K562 (cell line): ENCODE data around the gene ZNF581. TPM values are rescaled to one million over a fixed set of nuclear protein-coding genes. Genes with fewer than 3 reads are reported as not detected.
A peak's percentile ranks its signal among the peaks of the same experiment; 100 is the strongest.

Source experiments
- AFF1 ChIP-seq, 2 experiments: fragments of 450-650 bp; IDR thresholded peaks; 2 replicates each; pipeline ENCODE4 v1.6.1; 2018; ENCODE audit warnings: mild to moderate bottlenecking in 2 of 2, low read depth in 1 of 2; ENCODE audit not compliant: partially characterized antibody in 2 of 2
- CHAMP1 ChIP-seq: fragments of 450-650 bp; IDR thresholded peaks from 2 replicates; pipeline ENCODE4 v1.6.1; 2016; ENCODE audit warnings: mild to moderate bottlenecking
- ELF1 ChIP-seq: fragments of 200-800 bp; sonication (Bioruptor generic); IDR thresholded peaks from 2 replicates; pipeline ENCODE4 v1.6.1; 2016; ENCODE audit warnings: missing genetic modification characterization, missing compliant biosample characterization
- GTF2E2 ChIP-seq: fragments of 200-800 bp; sonication (Bioruptor generic); IDR thresholded peaks from 2 replicates; pipeline ENCODE4 v1.6.1; 2016; ENCODE audit warnings: missing genetic modification characterization, missing compliant biosample characterization
- HBP1 ChIP-seq: fragments of 450-650 bp; formaldehyde crosslinking; IDR thresholded peaks from 2 replicates; pipeline ENCODE4 v1.4.0; 2022; ENCODE audit warnings: missing genetic modification characterization
- PML ChIP-seq: IDR thresholded peaks from 2 replicates; pipeline ENCODE4 v1.6.1; 2012; ENCODE audit warnings: low read length, inconsistent platforms
- POLR2B ChIP-seq: fragments of 450-650 bp; IDR thresholded peaks from 2 replicates; pipeline ENCODE4 v1.6.1; 2018; ENCODE audit warnings: low read depth; ENCODE audit not compliant: partially characterized antibody
- RBBP5 ChIP-seq: fragments of 200-600 bp; sonication (generic); IDR thresholded peaks from 2 replicates; pipeline ENCODE4 v1.6.1; 2012; ENCODE audit warnings: borderline replicate concordance, mild to moderate bottlenecking, low read length, control low read depth, inconsistent platforms; ENCODE audit not compliant: insufficient read depth, poor library complexity, severe bottlenecking
- RBM22 ChIP-seq: fragments of 200-400 bp; formaldehyde crosslinking; IDR thresholded peaks from 2 replicates; pipeline ENCODE4 v1.6.1; 2018; ENCODE audit warnings: low read length, low read depth; ENCODE audit not compliant: poor library complexity, severe bottlenecking
- RHOXF2B ChIP-seq: fragments of 250-450 bp; sonication (Bioruptor Pico); conservative IDR thresholded peaks from 2 replicates; pipeline ENCODE4 v1.5.1; 2021
- SMARCE1 ChIP-seq: fragments of 450-650 bp; IDR thresholded peaks from 2 replicates; pipeline ENCODE4 v1.7.1; 2016; ENCODE audit warnings: mild to moderate bottlenecking
- SPI1 ChIP-seq: IDR thresholded peaks from 2 replicates; pipeline ENCODE4 v1.6.1; 2011; ENCODE audit warnings: low read depth, low read length, control low read depth, borderline replicate concordance
- SREBF1 ChIP-seq: fragments of 150-350 bp; IDR thresholded peaks from 2 replicates; pipeline ENCODE4 v1.6.1; 2014; ENCODE audit warnings: antibody characterized with exemption, low read depth, low read length, borderline replicate concordance
- STAT6 ChIP-seq: sonication (generic); formaldehyde crosslinking; IDR thresholded peaks from 2 replicates; pipeline ENCODE4 v1.8.1; 2023; ENCODE audit warnings: mild to moderate bottlenecking, missing genetic modification reagents
- SUPT5H ChIP-seq: fragments of 450-650 bp; IDR thresholded peaks from 2 replicates; pipeline ENCODE4 v1.6.1; 2016
- XRCC3 ChIP-seq: fragments of 450-650 bp; IDR thresholded peaks from 2 replicates; pipeline ENCODE4 v1.6.1; 2017; ENCODE audit warnings: mild to moderate bottlenecking, moderate library complexity
- polyA plus RNA-seq, 8 experiments: library from polyadenylated mRNA; depleted of rRNA in 4 of 8; stranded (reverse) in 5 of 8; unstranded in 3 of 8; fragments of >200 nt; fragmentation: Nextera tagmentation in 2 of 8; fragmentation: Illumina TruSeq in 1 of 8; extraction: Ambion mirVana in 2 of 8; extraction: Trizol in 1 of 8; gene quantifications; 2 replicates each; pipeline versions ENCODE4 v1.2.1 to v1.2.3, GENCODE V29; 2011 to 2014; ENCODE audit warnings: inconsistent platforms in 1 of 8, missing spikeins in 1 of 8
- total RNA-seq, 7 experiments: library from RNA; depleted of rRNA in 6 of 7; stranded (reverse); fragments of >200 nt in 6 of 7; fragmentation: Illumina TruSeq in 2 of 7; extraction: Trizol in 2 of 7; gene quantifications; 2 replicates each; pipeline versions ENCODE4 v1.2.1 to v1.2.3, GENCODE V29; 2011 to 2021; ENCODE audit warnings: low replicate concordance in 1 of 7

Gene ZNF581
- total and polyA plus RNA-seq, 9 of the 15 experiments (the other 6 are each of a cell fraction or from before 2014, with no cell fraction given): 2.4 to 39.4 (median 15.4) TPM

GRCh38 chr19:55641426-55642152 is 1.9 kb upstream of the ZNF581 start (continued):
- TF ChIP-seq HBP1 (CRISPR knock-in tag): peak; percentile 59; the same call in 1 of the 2 replicates
- no peak for TF ChIP-seq AFF1 (IDR thresholded peaks at IDR 0.05; ENCODE audit: low read depth in 1 of 2, partially characterized antibody in 2 of 2)
- TF ChIP-seq RHOXF2B: no peak
- TF ChIP-seq XRCC3: no peak
- peak; percentile 55 for TF ChIP-seq SUPT5H
- TF ChIP-seq PML: no peak
- TF ChIP-seq SMARCE1: 0 out of 2 replicates have a peak, but pooled peaks have one; percentile 12
- TF ChIP-seq POLR2B: peak; percentile 59
- TF ChIP-seq RBM22: no peak
- no peak for TF ChIP-seq ELF1 (tag)
- peak; percentile 53; the same call in 1 of the 2 replicates for TF ChIP-seq SPI1
- TF ChIP-seq CHAMP1: no peak
- no peak for TF ChIP-seq GTF2E2 (tag)
- no peak for TF ChIP-seq RBBP5
- TF ChIP-seq STAT6: no peak
- TF ChIP-seq SREBF1: no peak
